OCI-M2 (cell line): ENCODE measurements around the gene KIF3A.

Experiments
- DNase-seq: peaks from one replicate; lab custom pipeline; 2025; ENCODE audit not compliant: unreplicated experiment; lab: John Stamatoyannopoulos, UW

The KIF3A gene

DNA sequence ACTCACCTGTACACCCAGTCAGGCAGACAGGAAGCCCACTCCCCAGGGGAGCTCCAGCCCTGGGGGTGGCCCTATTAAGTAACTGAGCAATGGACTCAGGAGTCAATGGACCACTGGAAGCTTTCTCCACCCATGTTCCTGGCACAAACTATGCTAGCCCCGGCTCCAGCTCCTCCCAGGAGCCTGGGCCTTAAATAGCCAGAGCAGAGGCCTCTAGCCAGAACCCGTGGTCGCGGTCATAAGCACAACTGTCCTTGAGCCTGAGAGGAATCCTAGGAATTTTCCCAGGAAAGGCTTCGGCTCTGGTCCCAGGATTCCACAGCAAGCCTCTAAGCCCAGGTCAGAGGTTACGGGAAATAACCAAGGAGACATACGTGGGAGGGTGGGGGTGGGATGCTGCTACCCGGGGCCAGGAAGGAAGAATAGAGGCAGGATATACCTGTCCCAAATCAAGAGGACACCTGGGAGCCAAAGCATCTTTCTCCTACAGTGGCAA is 34.2 kb upstream of the KIF3A start:
- DNase-seq, result no peak

DNA sequence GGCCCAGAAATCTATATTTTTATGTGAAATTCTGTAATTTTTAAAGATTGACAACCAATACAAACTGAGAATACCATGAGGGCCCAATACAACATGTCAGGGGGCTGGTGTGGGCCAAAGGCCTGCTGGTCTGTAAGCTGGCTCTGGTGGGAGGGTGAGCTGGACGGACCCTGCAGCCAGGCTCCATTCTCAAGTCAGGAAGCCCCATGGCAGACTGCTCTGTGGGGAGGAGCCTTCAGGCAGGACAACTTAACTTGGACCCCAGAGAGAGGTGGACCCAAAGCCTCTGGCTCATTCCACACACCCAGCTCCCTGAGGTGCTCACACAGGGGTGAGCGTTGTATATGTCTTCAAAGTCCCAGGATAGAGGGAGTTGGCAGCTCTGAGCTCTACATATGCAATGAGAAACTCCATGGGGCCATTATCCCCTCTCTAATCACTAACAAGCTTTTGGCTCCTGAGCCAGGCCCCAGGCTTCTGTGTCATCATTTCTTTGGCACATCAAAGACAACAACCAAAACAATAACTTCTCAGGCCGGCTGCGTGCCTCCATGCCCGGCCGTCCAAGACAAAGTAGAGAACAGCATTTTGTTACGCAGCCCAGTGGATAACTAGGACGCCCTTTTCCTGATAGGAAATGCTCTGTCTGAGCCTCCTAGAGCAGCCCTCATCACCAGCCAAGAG is 33.3 kb upstream of the KIF3A start:
- DNase-seq, result no peak

- no peak for DNase-seq
Observed at GRCh38 chr5:132768485-132768868, 31.1 kb upstream of the KIF3A start.

- no peak for DNase-seq
Observed at GRCh38 chr5:132767150-132767549, 29.8 kb upstream of the KIF3A start.

- no peak for DNase-seq
Observed at GRCh38 chr5:132766806-132767055, 29.4 kb upstream of the KIF3A start.

DNA sequence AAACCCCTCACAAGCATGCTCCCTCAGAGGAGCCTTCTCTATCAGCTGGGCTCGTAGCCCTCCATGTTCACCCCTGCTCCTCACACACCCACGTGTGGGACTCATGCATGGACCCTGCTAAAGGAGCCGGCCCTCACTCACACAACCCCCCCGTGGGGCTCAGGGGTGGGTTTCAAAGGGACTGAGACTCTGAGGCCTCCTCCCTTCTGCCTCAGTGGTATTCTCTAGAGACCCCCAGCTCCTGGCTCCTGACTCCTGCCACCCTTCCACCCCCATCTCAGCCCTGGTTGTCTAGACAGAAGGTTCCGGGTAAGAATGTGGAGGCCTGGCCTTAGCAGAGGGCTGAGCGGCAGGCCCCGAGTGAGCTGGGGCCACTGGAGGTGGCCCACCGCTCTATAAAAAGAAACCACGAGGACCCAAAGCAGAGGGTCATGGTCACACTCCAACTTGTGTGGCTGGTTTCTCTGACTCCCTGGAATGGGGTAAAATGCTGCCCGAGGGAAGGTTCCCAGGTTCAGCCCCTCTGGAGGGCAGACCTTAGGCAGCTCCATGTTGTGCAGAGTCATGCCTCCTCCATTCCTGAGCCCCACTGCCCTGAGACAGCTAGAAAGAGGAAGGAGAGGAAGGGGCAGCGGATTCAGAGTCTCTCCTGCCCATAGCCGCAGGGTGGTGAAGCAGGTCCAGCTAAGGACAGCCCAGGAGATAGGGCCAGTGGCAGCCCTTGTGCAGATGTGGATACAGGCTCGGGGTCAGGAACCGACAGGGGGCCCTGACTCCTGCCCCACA is 28.9 kb upstream of the KIF3A start:
- no peak for DNase-seq

GRCh38 chr5:132765311-132766019 is 28.1 kb upstream of the KIF3A start:
- no peak for DNase-seq

- DNase-seq, result no peak
Observed at GRCh38 chr5:132764671-132765238, 27.4 kb upstream of the KIF3A start.

DNA sequence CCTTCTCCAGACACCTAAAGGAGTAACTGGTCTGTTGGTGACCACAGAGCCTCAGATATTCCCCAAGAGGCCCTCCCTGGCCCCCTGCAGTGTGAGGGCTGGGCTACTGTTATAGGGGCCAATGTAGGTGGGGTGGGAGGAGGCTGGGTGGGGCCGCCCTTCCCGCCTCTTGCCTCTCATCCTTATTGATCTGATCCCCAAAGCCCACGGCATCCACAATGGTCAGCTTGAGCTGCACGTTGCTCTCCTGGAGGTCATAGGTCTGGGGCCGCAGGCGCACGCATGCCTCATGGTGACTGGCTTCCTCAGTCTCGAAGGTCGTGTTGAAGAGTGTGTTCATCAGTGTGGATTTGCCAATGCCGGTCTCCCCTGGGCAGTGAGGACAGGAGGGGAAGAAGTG is 26.7 kb upstream of the KIF3A start:
- DNase-seq, result no peak

DNA sequence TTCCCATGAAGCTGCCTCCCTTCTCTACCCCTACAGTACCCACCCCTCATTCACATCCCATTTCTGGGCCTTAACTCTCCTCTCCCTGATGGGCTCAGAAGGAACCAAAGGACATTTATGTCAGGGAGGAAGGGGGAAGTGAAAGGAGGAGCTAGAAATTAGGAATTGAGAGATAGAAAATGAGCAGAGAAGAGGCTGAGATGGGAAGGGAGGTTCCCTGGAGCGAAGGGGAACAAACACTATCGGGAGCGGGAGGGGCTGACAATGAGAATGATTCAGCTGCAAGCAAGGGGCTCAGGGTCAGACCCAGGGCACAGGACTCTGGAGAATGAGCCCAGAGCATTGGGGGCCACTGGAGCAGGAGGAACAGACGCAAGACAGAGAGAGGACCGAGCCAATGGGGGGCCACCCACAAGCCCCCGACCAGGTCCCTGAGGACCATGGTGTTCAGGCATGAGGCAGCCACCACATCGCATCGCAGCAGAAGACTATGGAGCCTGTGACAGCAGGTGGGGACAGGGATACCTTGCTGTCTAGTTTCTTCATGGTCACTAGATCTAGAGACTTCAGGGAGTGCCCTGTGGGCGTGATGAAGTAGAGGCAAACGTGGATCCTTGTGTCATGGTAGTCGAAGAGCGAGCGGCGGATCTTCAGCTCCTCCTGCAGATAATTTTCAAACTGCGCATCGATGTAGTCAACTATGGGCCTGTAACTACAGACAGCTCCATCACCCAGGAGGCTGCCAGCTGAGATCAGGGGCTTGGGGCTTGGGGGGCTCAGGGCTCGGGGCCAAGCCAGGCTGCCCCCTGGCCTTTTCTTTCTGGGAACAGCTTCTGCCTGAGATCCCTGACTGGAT is 26.1 kb upstream of the KIF3A start:
- no peak for DNase-seq

DNA sequence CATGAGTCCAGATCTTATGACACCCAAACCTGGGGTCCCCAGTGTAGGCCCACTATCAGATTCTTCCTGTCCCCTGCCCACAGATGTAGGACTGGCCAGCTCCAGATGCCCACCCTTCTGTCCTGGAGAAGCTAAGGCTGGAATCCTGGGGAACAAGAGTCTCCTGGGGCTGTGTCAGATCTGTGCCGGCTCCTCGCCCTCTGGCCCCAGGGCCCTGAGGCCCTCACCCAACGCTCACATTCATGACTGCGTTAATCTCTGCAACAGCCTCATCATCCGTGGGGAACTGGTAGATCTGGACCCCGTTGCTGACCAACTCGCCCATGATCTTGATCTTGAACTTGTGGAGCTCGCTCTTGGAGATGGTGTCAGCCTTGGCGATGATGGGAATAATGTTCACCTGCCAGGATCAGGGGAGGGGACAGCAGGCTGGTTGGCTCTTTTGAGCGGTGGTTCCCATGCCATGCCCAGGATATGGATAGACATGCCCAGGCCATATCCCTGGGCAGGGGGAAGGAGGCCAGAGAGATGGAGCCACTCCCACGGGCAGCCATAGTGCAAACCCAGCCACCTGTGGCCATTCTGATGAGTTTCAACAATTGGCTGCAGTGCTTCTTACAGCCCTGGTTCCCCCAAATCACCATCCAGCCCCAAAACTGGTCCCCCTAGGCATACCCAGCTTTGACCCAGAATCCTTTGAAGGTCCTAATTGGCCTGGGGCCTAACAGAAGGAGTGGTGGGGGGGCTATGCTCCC is 25.1 kb upstream of the KIF3A start:
- DNase-seq, result no peak

DNA sequence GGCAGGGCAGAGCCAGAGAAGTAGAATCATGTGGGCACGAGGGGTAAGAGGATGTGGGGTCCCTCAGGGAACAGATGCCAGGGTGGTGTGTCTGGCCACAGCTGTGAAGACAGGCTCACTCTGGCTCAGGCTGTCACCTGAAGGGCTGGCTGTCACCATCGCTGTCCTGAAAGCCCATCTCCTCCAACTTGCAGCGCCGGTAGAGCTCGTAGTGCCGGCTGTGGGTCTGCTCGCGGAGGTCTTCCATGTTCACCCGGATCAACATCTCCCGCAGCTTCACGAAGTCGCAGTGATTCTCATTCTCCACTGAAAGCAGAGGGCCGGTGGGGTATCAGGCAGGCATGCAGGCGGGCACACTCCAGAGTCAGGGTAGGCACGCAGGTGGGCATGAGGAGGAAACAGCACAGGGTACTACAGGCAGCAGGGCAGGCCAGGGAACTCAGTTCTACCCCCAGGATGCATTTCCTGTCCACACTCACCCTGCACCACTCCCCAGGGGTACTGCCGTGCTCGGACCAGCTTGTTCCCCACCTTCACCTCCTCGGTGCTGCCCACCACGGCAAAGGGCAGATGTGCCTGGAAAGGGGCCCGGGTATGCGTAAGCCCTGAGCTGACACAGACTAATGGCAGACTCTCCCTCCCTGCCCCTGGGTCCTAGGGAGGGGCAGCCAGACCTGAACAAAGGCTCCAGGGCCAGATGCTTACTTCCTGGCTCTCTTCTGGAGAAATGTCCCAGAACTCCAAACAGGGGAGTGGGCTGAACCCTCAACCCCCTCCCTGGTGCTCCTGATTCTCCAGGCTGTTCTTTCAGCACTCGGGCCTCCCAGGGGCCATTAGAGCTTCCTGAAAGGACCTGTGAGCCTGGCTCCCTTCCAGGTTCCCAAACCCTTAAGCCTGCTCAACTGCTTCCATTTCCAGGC is 24.2 kb upstream of the KIF3A start:
- no peak for DNase-seq

- no peak for DNase-seq
Observed at GRCh38 chr5:132760601-132761317, 23.4 kb upstream of the KIF3A start.

- DNase-seq, result no peak
Observed at GRCh38 chr5:132760049-132760420, 22.7 kb upstream of the KIF3A start.

DNA sequence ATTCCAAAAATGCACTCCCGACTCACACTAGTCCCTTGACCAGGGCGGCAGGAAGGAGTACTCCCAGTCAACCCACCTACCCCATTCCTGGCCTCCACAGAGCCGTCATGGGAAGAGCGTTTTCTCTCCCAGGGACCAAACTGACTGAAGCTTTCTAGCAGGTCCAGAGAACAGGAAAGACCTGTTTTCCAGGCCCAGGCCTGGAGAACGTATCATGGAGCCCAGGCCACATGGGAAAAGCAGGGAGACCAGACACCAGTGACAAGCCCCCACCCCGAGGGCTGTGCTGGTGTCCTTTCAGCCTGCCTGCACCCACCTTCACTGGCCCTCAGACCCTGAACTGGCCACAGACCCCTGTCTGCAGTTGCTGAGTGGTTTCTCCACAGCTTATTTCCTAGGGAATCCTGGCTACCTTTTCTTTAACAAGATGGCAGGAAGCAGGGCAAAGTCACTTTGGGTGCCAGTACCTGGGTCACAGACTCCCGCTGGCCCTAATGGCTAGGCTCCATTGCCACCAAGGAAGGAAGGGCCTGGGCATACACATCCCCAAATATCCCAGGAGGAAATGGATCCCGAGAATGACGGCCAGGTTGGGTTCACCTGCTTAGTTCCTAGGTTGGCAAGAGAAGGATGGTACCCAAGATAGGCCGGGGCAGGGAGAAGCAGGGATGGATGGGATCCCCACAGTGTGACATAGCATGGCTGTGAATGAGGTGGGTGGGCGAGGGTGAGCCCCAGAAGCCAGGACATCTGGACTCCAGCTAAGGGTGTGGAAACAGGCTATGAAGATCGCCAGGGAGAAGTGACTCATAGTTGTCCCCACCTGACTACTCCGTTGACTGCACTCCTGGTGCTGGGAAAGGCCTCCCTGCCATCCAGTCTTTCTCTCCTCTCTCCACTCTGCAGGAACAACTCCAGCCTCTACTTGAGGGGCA is 22.0 kb upstream of the KIF3A start:
- DNase-seq, result no peak

GRCh38 chr5:132758451-132758850 is 21.1 kb upstream of the KIF3A start:
- no peak for DNase-seq

DNA sequence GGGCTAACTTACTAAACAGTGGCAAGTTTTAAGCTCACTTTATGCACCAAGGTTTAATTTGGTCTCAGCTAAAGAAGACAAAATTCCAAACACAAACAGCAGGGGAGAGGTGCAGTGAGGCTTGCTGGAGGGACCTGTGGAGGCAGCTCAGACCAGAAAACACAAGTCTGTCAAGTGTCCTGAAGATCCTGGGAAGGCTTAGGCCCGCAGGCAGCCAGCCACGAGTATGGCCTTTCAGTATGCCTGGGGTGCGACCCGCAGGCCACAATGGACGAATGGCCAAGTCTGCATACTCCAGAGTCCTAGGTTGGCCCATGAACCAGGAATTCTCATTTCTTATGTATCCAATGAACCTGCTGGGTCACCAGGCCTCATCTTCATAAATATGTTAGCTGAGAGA is 19.2 kb upstream of the KIF3A start:
- DNase-seq, result no peak

- no peak for DNase-seq
Observed at GRCh38 chr5:132754947-132755346, 17.6 kb upstream of the KIF3A start.
